Neural cell (in vitro differentiated cells): ENCODE data around the gene NUB1.

Source experiments
- EP300 ChIP-seq: fragments of 450-650 bp; conservative IDR thresholded peaks from 2 replicates; pipeline ENCODE4 v1.6.1; 2014; ENCODE audit warnings: antibody characterized with exemption, mild to moderate bottlenecking, moderate library complexity; ENCODE audit not compliant: poor library complexity, severe bottlenecking
- EZH2 ChIP-seq: fragments of 200-600, 300-800 bp; shearing (Covaris generic), sonication (generic); IDR thresholded peaks from 2 replicates; pipeline ENCODE4 v1.6.1; 2014; ENCODE audit warnings: antibody characterized with exemption, low read length, borderline replicate concordance, mild to moderate bottlenecking; ENCODE audit not compliant: insufficient read depth, poor library complexity, severe bottlenecking
- MXI1 ChIP-seq: fragments of 450-650 bp; conservative IDR thresholded peaks from 2 replicates; pipeline ENCODE4 v1.6.1; 2014; ENCODE audit warnings: antibody characterized with exemption, mild to moderate bottlenecking; ENCODE audit not compliant: poor library complexity, severe bottlenecking
- POLR2AphosphoS5 ChIP-seq: IDR thresholded peaks from 2 replicates; pipeline ENCODE4 v1.6.1; 2012
- SMC3 ChIP-seq: fragments of 450-650 bp; conservative IDR thresholded peaks from 2 replicates; pipeline ENCODE4 v1.6.1; 2014; ENCODE audit warnings: antibody characterized with exemption, mild to moderate bottlenecking, moderate library complexity; ENCODE audit not compliant: poor library complexity
- TAF1 ChIP-seq: IDR thresholded peaks from 2 replicates; pipeline ENCODE4 v1.6.1; 2012; ENCODE audit warnings: low read depth
- TF ChIP-seq, protein P1 (sequence below): fragments of 450-650 bp; IDR thresholded peaks from 2 replicates; pipeline ENCODE4 v1.5.1; 2014; ENCODE audit warnings: antibody characterized with exemption, mild to moderate bottlenecking, moderate library complexity; ENCODE audit not compliant: poor library complexity, severe bottlenecking

DNA sequence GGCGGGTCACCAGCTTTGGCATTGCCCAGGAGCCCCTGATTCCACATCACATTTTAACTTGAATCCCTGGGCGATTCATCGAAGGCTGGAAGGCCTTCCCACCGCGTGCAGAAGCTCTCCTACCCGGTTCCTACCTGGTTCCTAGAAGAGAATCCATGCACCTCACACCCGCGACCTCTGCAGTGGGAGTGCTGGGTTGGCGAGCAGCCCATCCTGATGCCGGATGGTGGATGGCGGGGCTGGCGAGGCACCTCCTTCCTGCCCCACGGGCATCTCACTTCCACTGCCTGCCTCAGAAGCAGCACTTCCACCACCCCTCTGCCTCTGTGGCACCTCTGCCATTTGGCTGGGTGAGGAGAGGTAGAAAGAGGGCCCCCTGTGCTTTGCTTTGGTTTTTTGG is 32.0 kb downstream of the NUB1 start:
- TF ChIP-seq, protein P1, sequence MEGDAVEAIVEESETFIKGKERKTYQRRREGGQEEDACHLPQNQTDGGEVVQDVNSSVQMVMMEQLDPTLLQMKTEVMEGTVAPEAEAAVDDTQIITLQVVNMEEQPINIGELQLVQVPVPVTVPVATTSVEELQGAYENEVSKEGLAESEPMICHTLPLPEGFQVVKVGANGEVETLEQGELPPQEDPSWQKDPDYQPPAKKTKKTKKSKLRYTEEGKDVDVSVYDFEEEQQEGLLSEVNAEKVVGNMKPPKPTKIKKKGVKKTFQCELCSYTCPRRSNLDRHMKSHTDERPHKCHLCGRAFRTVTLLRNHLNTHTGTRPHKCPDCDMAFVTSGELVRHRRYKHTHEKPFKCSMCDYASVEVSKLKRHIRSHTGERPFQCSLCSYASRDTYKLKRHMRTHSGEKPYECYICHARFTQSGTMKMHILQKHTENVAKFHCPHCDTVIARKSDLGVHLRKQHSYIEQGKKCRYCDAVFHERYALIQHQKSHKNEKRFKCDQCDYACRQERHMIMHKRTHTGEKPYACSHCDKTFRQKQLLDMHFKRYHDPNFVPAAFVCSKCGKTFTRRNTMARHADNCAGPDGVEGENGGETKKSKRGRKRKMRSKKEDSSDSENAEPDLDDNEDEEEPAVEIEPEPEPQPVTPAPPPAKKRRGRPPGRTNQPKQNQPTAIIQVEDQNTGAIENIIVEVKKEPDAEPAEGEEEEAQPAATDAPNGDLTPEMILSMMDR: no peak
- TF ChIP-seq MXI1: no peak
- no peak for TF ChIP-seq TAF1
- no peak for TF ChIP-seq EP300
- no peak for TF ChIP-seq SMC3
- TF ChIP-seq POLR2AphosphoS5: no peak
- no peak for TF ChIP-seq EZH2
